Measurements from ENCODE around the gene SLX4IP. TPM values are rescaled to one million over a fixed set of nuclear protein-coding genes. Genes with fewer than 3 reads are reported as not detected.

SLX4IP gene
- total and polyA plus RNA-seq, 5 donors from 2014 or later: 1.5 to 4.1 (median 2.4) TPM

DNA sequence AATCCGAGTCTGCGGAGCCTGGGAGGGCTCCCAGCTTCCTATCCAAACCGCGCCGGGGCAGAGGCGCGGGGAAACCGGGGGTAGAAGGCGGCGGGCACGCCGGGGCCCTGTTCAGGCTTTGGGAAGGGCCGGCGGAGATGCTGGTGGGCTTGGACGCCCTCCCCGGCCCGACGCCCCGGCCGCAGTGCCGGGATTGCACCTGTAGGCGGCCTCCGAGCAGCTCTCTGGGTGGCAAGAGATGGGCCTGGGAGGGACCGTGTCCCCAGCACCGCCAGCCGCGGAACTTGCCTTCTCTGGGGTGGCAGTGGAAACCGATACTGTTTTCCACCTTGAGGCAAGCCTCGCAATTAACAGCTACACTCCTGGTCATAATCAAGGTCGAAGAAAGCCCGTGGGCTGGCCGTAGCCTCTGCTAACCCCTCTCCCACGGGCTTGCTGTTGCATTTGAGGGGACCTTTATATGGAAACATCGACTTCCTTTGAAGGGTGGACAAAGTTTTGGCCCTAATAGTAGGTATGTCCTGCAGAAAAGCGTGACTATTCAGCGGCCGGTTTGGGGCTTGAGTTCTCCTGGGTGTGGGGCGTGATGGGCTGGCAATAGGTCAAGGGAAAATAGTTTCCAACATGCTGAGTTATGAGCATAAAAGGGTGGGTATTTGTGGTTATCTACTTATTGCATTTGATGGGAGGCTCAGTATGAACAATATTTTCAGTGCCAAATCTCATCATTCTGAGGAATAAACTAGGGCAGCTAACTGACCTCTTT, 239.8 kb downstream of the SLX4IP start:
- Histone ChIP-seq H3K27me3 (ENCODE audit: control insufficient read depth, insufficient read depth, low read length) (peaks cover 23% of the 10 kb centered on the region), H3K4me1 (ENCODE audit: control insufficient read depth, insufficient read depth, low read length, poor library complexity, severe bottlenecking) (peaks cover 35% of the 10 kb centered on the region), H3K4me3 (ENCODE audit: low read depth, low read length) (no peak overlapping the region), H3K9me3 (ENCODE audit: control insufficient read depth in 2 of 2, low read length in 2 of 2) (no peaks in the 10 kb centered on the region), H3K36me3 (ENCODE audit: control insufficient read depth, insufficient read depth, low read length) (no peaks in the 10 kb centered on the region), H3K27ac (ENCODE audit: insufficient read depth, low read length, poor library complexity, severe bottlenecking) (no peak overlapping the region)
- no peak overlapping the region for H3K27ac Mint-ChIP-seq
- H3K27me3 Mint-ChIP-seq: peaks cover 71% of the 10 kb centered on the region
- peaks cover 0 to 32% (median 0%) of the 10 kb centered on the region in 4 donors for H3K4me1 Mint-ChIP-seq
- ATAC-seq (ENCODE audit: low read depth in 2 of 2) (no peak), DNase-seq (peak in 1 of 3 donors; percentile 42)
- peak overlapping the region; percentile 57 to 88 (median 68) for H3K4me3 Mint-ChIP-seq
- H3K9me3 Mint-ChIP-seq: peaks cover 0 to 2% (median 0%) of the 10 kb centered on the region in 7 donors
- no peaks in the 10 kb centered on the region for H3K36me3 Mint-ChIP-seq

DNA sequence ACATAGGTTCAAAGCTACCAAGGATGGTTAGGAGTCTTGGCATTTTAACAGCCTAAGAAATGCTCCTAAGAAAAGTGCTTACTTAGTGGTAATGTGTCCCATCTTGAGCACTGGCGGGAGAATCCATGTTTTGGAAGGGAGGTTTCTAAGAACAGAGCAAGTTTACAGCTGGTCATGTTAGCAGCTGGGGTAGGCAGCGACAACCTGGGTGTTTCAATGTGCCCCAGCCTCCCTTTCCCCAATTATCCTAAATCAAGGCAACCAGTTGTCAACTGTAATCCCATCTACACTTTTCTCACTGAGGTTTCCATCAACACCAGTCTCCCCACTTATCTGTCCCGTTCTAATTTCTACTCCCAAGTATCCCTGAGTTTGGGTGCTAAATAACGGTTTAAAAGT, 240.3 kb downstream of the SLX4IP start:
- H3K4me3 ChIP-seq (ENCODE audit: low read depth, low read length): no peak overlapping the region
- H3K4me1 Mint-ChIP-seq: peaks cover 0 to 30% (median 0%) of the 10 kb centered on the region in 4 donors
- no peak overlapping the region for H3K27ac Mint-ChIP-seq
- no peak overlapping the region for H3K27ac ChIP-seq (ENCODE audit: insufficient read depth, low read length, poor library complexity, severe bottlenecking)
- ATAC-seq (ENCODE audit: low read depth in 2 of 2) (no peak), DNase-seq (no peak)
- H3K36me3 ChIP-seq (ENCODE audit: control insufficient read depth, insufficient read depth, low read length): no peaks in the 10 kb centered on the region
- H3K9me3 Mint-ChIP-seq: peaks cover 0 to 2% (median 0%) of the 10 kb centered on the region in 7 donors
- H3K27me3 ChIP-seq (ENCODE audit: control insufficient read depth, insufficient read depth, low read length): peaks cover 20% of the 10 kb centered on the region
- no peaks in the 10 kb centered on the region for H3K36me3 Mint-ChIP-seq
- H3K9me3 ChIP-seq (ENCODE audit: control insufficient read depth in 2 of 2, low read length in 2 of 2): no peaks in the 10 kb centered on the region
- H3K4me1 ChIP-seq (ENCODE audit: control insufficient read depth, insufficient read depth, low read length, poor library complexity, severe bottlenecking): peaks cover 35% of the 10 kb centered on the region
- peaks cover 66% of the 10 kb centered on the region for H3K27me3 Mint-ChIP-seq
- H3K4me3 Mint-ChIP-seq: peak overlapping the region; percentile 57 to 88 (median 68)

DNA sequence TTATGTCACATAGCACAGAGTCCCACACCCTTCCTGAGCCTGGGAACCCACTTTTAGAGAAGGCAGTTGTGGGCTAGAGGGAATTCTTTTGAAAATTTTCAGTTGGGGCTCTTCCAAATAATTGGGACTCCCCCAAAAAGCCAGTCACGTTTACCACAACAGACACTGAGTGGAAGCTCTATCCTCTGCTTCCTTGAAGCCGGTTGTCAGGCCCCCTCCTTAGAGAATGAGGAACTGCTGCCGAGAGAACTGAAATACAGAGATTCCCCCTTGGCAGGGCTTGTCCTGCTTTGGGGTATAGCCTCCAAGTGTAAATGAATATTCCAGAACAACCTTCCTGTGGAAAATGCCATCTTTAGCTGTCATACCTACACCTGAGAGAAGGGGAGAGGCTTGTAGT, 241.4 kb downstream of the SLX4IP start:
- H3K4me1 Mint-ChIP-seq: peaks cover 0 to 20% (median 0%) of the 10 kb centered on the region in 4 donors
- Histone ChIP-seq H3K27ac (ENCODE audit: insufficient read depth, low read length, poor library complexity, severe bottlenecking) (no peak overlapping the region), H3K9me3 (ENCODE audit: control insufficient read depth in 2 of 2, low read length in 2 of 2) (no peaks in the 10 kb centered on the region), H3K36me3 (ENCODE audit: control insufficient read depth, insufficient read depth, low read length) (no peaks in the 10 kb centered on the region), H3K4me1 (ENCODE audit: control insufficient read depth, insufficient read depth, low read length, poor library complexity, severe bottlenecking) (peaks cover 33% of the 10 kb centered on the region), H3K27me3 (ENCODE audit: control insufficient read depth, insufficient read depth, low read length) (peaks cover 16% of the 10 kb centered on the region), H3K4me3 (ENCODE audit: low read depth, low read length) (no peak overlapping the region)
- H3K27ac Mint-ChIP-seq: no peak overlapping the region
- H3K27me3 Mint-ChIP-seq: peaks cover 64% of the 10 kb centered on the region
- H3K36me3 Mint-ChIP-seq: no peaks in the 10 kb centered on the region
- DNase-seq: no peak
- no peak overlapping the region for H3K4me3 Mint-ChIP-seq
- peaks cover 0 to 2% (median 0%) of the 10 kb centered on the region in 7 donors for H3K9me3 Mint-ChIP-seq
- ATAC-seq (ENCODE audit: low read depth in 2 of 2): no peak

Other genes starting within 250 kb of the SLX4IP start
- not detected for gene SNAP25, start 216.5 kb upstream of the SLX4IP start, total RNA-seq
- not detected for gene SNAP25, start 216.5 kb upstream of the SLX4IP start, polyA plus RNA-seq
- gene MKKS, start 1.1 kb upstream of the SLX4IP start, total RNA-seq: 5.0 TPM
- gene MKKS, start 1.1 kb upstream of the SLX4IP start, polyA plus RNA-seq: 10 to 100 TPM; 26.6 to 37.2 (median 31.9) TPM
- 0.30 TPM for gene JAG1, start 238.7 kb downstream of the SLX4IP start, total RNA-seq
- under 1 TPM in 3 of 4 donors, not detected in 1; 0.03 to 0.06 (median 0.03) TPM for gene JAG1, start 238.7 kb downstream of the SLX4IP start, polyA plus RNA-seq

All from CD4-positive, CD25-positive, alpha-beta regulatory T cell (primary cell).